ENCODE results near the gene IL9.
"Not testable (repeated sequence)": the region's sequence is repeated elsewhere in the genome, so short reads cannot be mapped to it uniquely, and the experiment has no call there.

The IL9 gene

DNA sequence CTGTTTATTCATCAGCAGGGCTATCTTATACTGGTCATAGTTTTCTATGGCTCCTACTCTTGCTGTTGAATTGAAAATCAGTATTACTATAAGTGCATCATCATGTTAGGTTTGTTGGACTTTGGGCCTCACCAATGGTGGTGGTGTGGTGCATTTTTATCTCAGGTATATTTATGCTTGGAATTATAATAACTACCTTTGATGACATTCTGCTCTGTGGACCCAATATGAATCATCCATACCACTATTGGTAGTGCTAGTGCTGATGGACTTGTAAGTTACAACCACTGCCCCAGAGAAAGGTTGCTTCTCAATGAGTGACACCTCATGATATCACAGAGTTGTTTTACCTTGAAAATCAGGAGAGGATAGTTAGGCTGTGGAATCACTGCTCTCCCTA is 28.0 kb downstream of the IL9 start:
- DNase-seq, result no peak

DNA sequence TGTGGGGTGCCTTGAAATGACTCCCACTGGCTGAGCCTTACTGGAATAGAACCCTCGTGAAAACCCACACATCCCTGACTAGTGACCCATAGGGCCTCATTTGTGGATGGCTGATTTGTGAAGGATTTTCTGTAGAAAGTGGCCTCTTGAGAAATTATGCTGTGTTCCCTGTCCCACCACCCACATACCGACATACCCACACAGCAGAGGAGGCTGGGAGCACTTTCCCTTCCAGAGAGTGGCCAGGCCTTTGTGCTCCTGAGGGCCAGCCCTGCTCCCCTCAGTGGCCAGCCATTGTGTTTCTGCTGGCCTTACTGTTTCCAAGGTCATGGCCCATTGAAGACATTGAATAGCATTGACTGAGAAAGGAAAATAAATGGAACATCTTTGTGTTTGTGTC is 29.6 kb downstream of the IL9 start:
- no peak for DNase-seq

DNA sequence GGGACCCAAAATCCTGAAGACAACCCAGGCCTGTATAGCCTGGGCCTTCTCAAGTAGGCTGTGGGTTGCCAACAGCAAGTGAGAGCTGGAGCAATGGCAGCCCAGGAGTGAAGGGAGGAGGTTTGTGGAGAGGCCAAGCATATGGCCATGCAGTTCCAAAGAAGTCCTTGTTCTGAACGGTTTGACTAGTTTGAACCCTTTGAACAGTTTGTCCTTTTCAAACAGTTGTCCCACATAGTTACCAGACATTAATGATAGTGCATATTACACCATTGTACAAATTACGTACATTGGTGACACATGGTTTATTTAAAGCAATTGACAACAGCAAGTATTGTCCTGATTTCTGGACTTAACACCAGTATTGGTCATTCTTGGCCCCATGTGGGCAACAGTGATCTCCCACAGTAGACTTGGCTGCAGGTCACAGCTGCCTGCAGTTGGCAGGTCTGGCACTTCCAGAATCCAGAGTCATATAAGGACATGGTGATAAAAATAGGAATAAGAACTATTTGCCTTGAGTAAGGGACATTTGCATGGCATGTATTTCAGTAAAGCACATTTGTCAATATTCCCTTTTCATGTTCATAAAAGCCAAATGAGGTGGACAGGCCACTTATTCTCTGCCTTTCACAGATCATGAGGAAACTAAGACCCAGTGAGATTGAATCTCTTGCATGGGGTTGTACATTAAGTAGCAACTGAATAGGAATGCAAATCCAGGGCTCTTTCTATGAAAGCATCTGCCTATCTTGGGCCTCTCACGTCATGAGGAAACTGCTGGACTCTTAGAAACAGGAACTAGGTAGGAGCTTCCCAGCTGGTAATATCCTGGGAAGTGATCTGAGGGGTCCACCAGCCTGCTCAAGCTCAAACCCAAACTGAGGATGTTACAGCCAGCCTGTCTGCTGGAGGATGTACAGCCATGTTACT is 30.9 kb downstream of the IL9 start:
- no peak for DNase-seq

DNA sequence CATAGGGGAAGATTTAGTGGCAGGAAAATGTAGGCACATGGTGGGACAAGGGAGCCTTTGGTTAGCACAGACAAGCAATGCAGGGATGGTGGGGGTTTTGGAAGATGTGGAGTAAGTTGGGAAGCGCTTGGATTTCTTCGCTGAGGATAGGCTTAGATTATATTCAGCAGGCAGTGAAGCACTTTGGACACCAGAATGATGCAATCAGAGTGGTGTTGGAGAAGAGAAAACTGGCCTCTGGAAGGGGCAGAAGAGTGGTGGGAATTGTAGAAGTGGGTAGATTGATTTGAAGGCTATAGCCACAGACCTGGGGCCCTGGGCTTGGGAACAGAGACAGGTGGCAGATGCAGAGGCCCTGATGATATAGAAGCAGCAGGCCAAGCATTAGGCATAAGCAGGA is 32.9 kb downstream of the IL9 start:
- DNase-seq, result no peak

GRCh38 chr5:135862086-135862485 is 33.6 kb downstream of the IL9 start:
- DNase-seq, result no peak

DNA sequence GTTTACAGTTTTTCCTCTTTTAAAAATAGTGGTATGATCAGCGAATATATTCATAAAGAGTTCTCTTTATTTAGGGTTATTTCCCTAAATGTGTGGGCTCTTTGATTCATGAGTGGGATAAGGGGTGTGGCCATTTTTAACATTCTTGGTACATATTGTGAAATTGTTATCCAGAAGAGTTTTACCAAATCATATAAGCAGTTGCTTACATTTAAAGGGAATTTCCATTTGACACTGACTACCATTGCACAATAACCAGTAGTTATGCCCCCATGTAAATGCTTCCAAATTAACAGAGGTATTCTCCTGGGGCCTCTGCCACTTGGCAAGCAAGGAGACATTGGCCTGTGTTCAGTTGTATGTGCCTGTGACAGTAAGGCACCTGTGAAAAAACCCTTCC is 34.0 kb downstream of the IL9 start:
- DNase-seq, result no peak

GRCh38 chr5:135859641-135860040 is 36.0 kb downstream of the IL9 start:
- no peak for DNase-seq

DNA sequence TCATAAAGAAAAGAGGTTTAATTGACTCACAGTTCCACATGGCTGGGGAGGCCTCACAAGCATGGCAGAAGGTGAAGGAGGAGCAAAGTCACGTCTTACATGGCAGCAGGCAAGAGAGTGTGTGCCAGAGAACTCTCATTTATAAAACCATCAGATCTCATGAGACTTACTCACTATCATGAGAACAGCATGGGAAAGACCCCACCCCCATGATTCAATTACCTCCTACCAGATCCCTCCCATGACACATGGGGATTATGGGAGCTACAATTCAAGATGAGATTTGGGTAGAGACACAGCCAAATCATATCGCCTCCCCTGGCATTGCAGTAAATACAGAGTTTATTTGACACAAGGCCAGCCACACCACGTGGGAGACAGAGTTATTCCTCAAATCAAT is 36.5 kb downstream of the IL9 start:
- not testable (repeated sequence) for DNase-seq

GRCh38 chr5:135857630-135858311 is 37.9 kb downstream of the IL9 start:
- peak; percentile 17 for DNase-seq

GRCh38 chr5:135851915-135852845 is 43.5 kb downstream of the IL9 start:
- no peak for DNase-seq

DNA sequence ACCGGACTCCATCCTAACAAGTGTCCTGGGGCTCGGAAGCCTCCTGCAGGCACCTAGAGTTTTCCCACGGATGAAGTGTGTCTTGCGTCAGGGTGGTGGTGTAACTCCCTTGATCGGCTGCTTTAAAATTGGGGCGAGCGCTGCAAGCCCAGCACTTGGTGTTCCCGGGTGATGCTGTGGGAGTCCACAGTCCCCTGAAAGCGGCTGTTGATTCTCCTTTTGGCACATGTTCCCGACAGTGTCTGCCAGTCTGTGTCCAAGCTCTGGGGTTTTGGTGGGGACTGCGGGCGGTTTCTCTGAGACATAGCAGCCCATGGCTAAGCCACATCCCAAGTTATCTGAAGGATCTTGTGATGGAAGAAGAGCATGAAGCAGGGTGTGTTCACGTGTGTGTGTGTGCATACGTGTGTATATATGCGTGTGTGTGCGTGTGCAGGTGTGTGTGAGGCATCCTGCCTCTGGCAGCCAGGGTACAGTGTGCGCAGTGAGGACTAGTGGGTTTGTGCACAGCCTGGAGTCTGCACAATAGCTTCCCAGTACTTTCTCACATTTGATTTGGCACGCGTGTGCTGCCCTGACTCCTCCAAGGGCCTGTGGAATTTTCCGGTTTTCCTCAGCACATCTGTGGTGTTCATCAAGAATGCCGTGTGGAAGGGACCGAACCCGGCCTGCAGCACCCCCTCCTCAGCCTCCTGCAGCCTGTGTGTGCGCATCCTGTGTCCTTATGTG is 44.3 kb downstream of the IL9 start:
- DNase-seq, result no peak

- DNase-seq, result no peak
Observed at GRCh38 chr5:135850671-135851070, 45.0 kb downstream of the IL9 start.

GRCh38 chr5:135850231-135850630 is 45.4 kb downstream of the IL9 start:
- DNase-seq, result no peak

GRCh38 chr5:135847976-135848375 is 47.7 kb downstream of the IL9 start:
- no peak for DNase-seq

GRCh38 chr5:135846311-135846710 is 49.3 kb downstream of the IL9 start:
- no peak for DNase-seq

GRCh38 chr5:135843571-135844337 is 51.9 kb downstream of the IL9 start:
- DNase-seq, result no peak

DNA sequence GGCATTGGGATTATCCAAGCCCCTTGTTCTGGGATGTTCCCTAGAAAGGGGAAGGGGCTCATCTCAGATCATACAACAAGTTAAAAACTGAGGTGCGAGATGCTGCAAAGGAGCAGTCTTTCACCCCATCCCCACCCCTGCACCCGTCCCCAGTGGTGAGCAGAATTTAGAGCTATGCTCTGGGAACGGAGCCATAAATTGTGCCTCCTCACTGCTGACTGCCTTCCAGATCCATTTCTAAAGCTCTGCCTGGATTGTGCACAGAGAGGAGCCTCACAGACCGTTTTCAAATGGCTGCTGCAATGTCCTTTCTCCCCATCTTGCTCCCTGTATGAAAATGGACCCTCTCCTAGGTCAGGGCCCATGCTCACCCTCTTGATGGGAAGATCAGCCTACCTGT is 52.9 kb downstream of the IL9 start:
- DNase-seq, result no peak
